H9 (cell line): ENCODE measurements around the gene RTN4R. TPM values are rescaled to one million over a fixed set of nuclear protein-coding genes. Genes with fewer than 3 reads are reported as not detected.

Experiments used
- DNase-seq: peaks from one replicate; pipeline ENCODE4 v3.0.0-alpha.2; 2017
- H2AFZ ChIP-seq: one replicate; pipeline ENCODE4 v1.6.1; 2013; ENCODE audit warnings: mild to moderate bottlenecking, low read length, control low read depth, moderate library complexity
- H2AK5ac ChIP-seq: 2 replicates; pipeline ENCODE4 v1.6.1; 2013; ENCODE audit warnings: low read length, control low read depth, mixed read lengths; ENCODE audit not compliant: insufficient read length
- H2BK120ac ChIP-seq: one replicate; pipeline ENCODE4 v1.6.1; 2013; ENCODE audit warnings: low read depth, mild to moderate bottlenecking, low read length, control low read depth, inconsistent platforms; ENCODE audit not compliant: poor library complexity, severe bottlenecking
- H2BK12ac ChIP-seq: 2 replicates; pipeline ENCODE4 v1.6.1; 2013; ENCODE audit warnings: low read length, control low read depth, mixed read lengths, low read depth; ENCODE audit not compliant: insufficient read length
- H2BK15ac ChIP-seq: 2 replicates; pipeline ENCODE4 v1.6.1; 2013; ENCODE audit warnings: low read depth, low read length, control low read depth
- H2BK20ac ChIP-seq: one replicate; pipeline ENCODE4 v1.6.1; 2013; ENCODE audit warnings: low read depth, mild to moderate bottlenecking, low read length, control low read depth, inconsistent platforms; ENCODE audit not compliant: poor library complexity, severe bottlenecking
- H2BK5ac ChIP-seq: 2 replicates; pipeline ENCODE4 v1.6.1; 2013; ENCODE audit warnings: low read length, control low read depth, mixed read lengths; ENCODE audit not compliant: insufficient read length
- H3K14ac ChIP-seq: 2 replicates; pipeline ENCODE4 v1.6.1; 2013; ENCODE audit warnings: low read length, control low read depth; ENCODE audit not compliant: insufficient read depth
- H3K18ac ChIP-seq: 2 replicates; pipeline ENCODE4 v1.6.1; 2013; ENCODE audit warnings: low read depth, mild to moderate bottlenecking, mixed read lengths, low read length, control low read depth; ENCODE audit not compliant: insufficient read length
- H3K23ac ChIP-seq: 2 replicates; pipeline ENCODE4 v1.6.1; 2013; ENCODE audit warnings: low read length, control low read depth, mixed read lengths, low read depth; ENCODE audit not compliant: insufficient read length
- H3K23me2 ChIP-seq: 2 replicates; pipeline ENCODE4 v1.6.1; 2013; ENCODE audit warnings: low read depth, mild to moderate bottlenecking, mixed read lengths, low read length, control low read depth; ENCODE audit not compliant: insufficient read length, poor library complexity, severe bottlenecking
- H3K27ac ChIP-seq: 2 replicates; pipeline ENCODE4 v1.5.1; 2013; ENCODE audit warnings: low read length, control low read depth, mixed read lengths, low read depth; ENCODE audit not compliant: insufficient read length
- H3K27me3 ChIP-seq: 2 replicates; pipeline ENCODE4 v1.6.1; 2013; ENCODE audit warnings: low read length, control low read depth, inconsistent platforms; ENCODE audit not compliant: insufficient read depth
- H3K4ac ChIP-seq: 2 replicates; pipeline ENCODE4 v1.6.1; 2013; ENCODE audit warnings: low read depth, mild to moderate bottlenecking, control low read depth, inconsistent platforms, low read length, moderate library complexity
- H3K4me1 ChIP-seq: 2 replicates; pipeline ENCODE4 v1.6.1; 2013; ENCODE audit warnings: low read length, control low read depth, inconsistent platforms; ENCODE audit not compliant: insufficient read depth
- H3K4me2 ChIP-seq: 2 replicates; pipeline ENCODE4 v1.6.1; 2013; ENCODE audit warnings: low read length, control low read depth, mixed read lengths; ENCODE audit not compliant: insufficient read length, insufficient read depth
- H3K56ac ChIP-seq: 2 replicates; pipeline ENCODE4 v1.6.1; 2013; ENCODE audit warnings: low read depth, mild to moderate bottlenecking, mixed read lengths, low read length, control low read depth; ENCODE audit not compliant: insufficient read length
- H3K79me1 ChIP-seq: 2 replicates; pipeline ENCODE4 v1.6.1; 2013; ENCODE audit warnings: low read depth, mild to moderate bottlenecking, moderate library complexity, low read length, control low read depth, inconsistent platforms; ENCODE audit not compliant: insufficient read depth, poor library complexity, severe bottlenecking
- H3K79me2 ChIP-seq: 2 replicates; pipeline ENCODE4 v1.6.1; 2013; ENCODE audit warnings: low read length, control low read depth, inconsistent platforms; ENCODE audit not compliant: insufficient read depth
- H3K9ac ChIP-seq: 2 replicates; pipeline ENCODE4 v1.6.1; 2013; ENCODE audit warnings: low read length, control low read depth, mixed read lengths; ENCODE audit not compliant: insufficient read length; ENCODE audit errors: extremely low read depth
- H3K9me3 ChIP-seq: one replicate; pipeline ENCODE4 v1.6.1; 2013; ENCODE audit warnings: low read depth, low read length, inconsistent platforms; ENCODE audit not compliant: control insufficient read depth
- H3T11ph ChIP-seq: one replicate; pipeline ENCODE4 v1.6.1; 2013; ENCODE audit warnings: mild to moderate bottlenecking, low read length, control low read depth, inconsistent platforms
- H4K20me1 ChIP-seq: one replicate; pipeline ENCODE4 v1.6.1; 2013; ENCODE audit not compliant: control insufficient read depth, insufficient read length, insufficient read depth
- H4K5ac ChIP-seq: 2 replicates; pipeline ENCODE4 v1.6.1; 2013; ENCODE audit warnings: low read depth, mild to moderate bottlenecking, mixed read lengths, low read length, control low read depth; ENCODE audit not compliant: insufficient read length
- H4K8ac ChIP-seq: replicated peaks from 2 replicates; pipeline ENCODE4 v1.6.1; 2013; ENCODE audit warnings: low read length, control low read depth, mixed read lengths, low read depth; ENCODE audit not compliant: insufficient read length
- H4K91ac ChIP-seq: 2 replicates; pipeline ENCODE4 v1.6.1; 2013; ENCODE audit warnings: low read depth, mild to moderate bottlenecking, moderate library complexity, mixed read lengths, low read length, control low read depth; ENCODE audit not compliant: insufficient read length
- H3K27ac Mint-ChIP-seq, 3 experiments: 2 replicates in 2 of 3; 3 replicates in 1 of 3; pipeline ENCODE4 v1.8.0; 2020 to 2021; ENCODE audit warnings: mixed read lengths in 3 of 3, mild to moderate bottlenecking in 1 of 3, moderate library complexity in 1 of 3
- H3K27me3 Mint-ChIP-seq: 2 replicates; pipeline ENCODE4 v1.8.0; 2021; ENCODE audit warnings: low read depth, mild to moderate bottlenecking, moderate library complexity, mixed read lengths
- H3K36me3 Mint-ChIP-seq, 3 experiments: 2 replicates in 2 of 3; 3 replicates in 1 of 3; pipeline ENCODE4 v1.8.0; 2020 to 2021; ENCODE audit warnings: low read depth in 3 of 3, mixed read lengths in 3 of 3; ENCODE audit not compliant: insufficient read depth in 1 of 3
- H3K4me1 Mint-ChIP-seq, 2 experiments: 2 replicates each; pipeline ENCODE4 v1.8.0; 2020; ENCODE audit warnings: mixed read lengths in 2 of 2
- H3K4me3 Mint-ChIP-seq, 2 experiments: 2 replicates in 1 of 2; 3 replicates in 1 of 2; pipeline ENCODE4 v1.8.0; 2020 to 2021; ENCODE audit warnings: mild to moderate bottlenecking in 2 of 2, mixed read lengths in 2 of 2, moderate library complexity in 1 of 2
- H3K9me3 Mint-ChIP-seq, 2 experiments: 2 replicates in 1 of 2; 3 replicates in 1 of 2; pipeline ENCODE4 v1.8.0; 2020; ENCODE audit warnings: mild to moderate bottlenecking in 2 of 2, mixed read lengths in 2 of 2, moderate library complexity in 1 of 2
- CTCF ChIP-seq: fragments of 200-600 bp; sonication (generic); conservative IDR thresholded peaks from 3 replicates; pipeline ENCODE4 v1.8.0; 2021; ENCODE audit warnings: antibody characterized with exemption, mild to moderate bottlenecking
- WGBS: extraction: QIAGEN DNeasy Blood & Tissue Kit; methylation state at CpG from one replicate; pipeline ENCODE4 v1.1.7; 2013; ENCODE audit warnings: missing lambda C conversion rate, low lambda C conversion rate, mixed read lengths; ENCODE audit not compliant: insufficient read length; ENCODE audit errors: extremely low coverage; 5-methylcytosine and 5-hydroxymethylcytosine counted together
- total RNA-seq: library from RNA; stranded (reverse); gene quantifications from 2 replicates; pipeline ENCODE4 v1.2.1, GENCODE V29; 2021

Gene RTN4R
- total RNA-seq, 1 experiment from 2014 or later, result 19.0 TPM

GRCh38 chr22:20229916-20230775, 38.0 kb downstream of the RTN4R start:
- Histone ChIP-seq H2BK20ac (no peak overlapping the region), H2BK5ac (no peak overlapping the region), H3K4me2 (no peak overlapping the region), H2AK5ac (no peak overlapping the region), H4K20me1 (no peaks in the 10 kb centered on the region), H4K5ac (no peak overlapping the region), H3K9ac (no peak overlapping the region), H3K23me2 (no peaks in the 10 kb centered on the region), H2BK12ac (no peak overlapping the region), H3K4me1 (no peaks in the 10 kb centered on the region), H4K91ac (no peak overlapping the region), H3K18ac (no peak overlapping the region), H3K79me1 (no peaks in the 10 kb centered on the region), H2AFZ (no peak overlapping the region), H3K56ac (no peak overlapping the region), H3K9me3 (no peaks in the 10 kb centered on the region), H4K8ac (no peak overlapping the region), H3K79me2 (no peaks in the 10 kb centered on the region), H3K4ac (no peak overlapping the region), H2BK15ac (no peak overlapping the region), H2BK120ac (no peak overlapping the region), H3K27me3 (no peaks in the 10 kb centered on the region), H3K23ac (no peak overlapping the region), H3K14ac (peak overlapping the region; percentile 43; the same call in 1 of the 2 replicates), H3T11ph (no peak overlapping the region), H3K27ac (no peak overlapping the region)
- no CpG with 5 or more reads among the region's 24 CpGs for WGBS
- TF ChIP-seq CTCF, result no peak
- Mint-ChIP-seq H3K4me3 (no peak overlapping the region), H3K27ac (no peak overlapping the region), H3K36me3 (peaks cover 0 to 4% (median 0%) of the 10 kb centered on the region in 3 experiments; a peak in 1 of 7 replicates), H3K9me3 (peaks cover 4 to 5% of the 10 kb centered on the region in 2 experiments; a peak in 3 of 5 replicates), H3K4me1 (peaks cover 0 to 9% of the 10 kb centered on the region in 2 experiments; a peak in 3 of 4 replicates), H3K27me3 (no peaks in the 10 kb centered on the region)
- no peak for DNase-seq
